Measurements from ENCODE around the gene PEX13. TPM values are rescaled to one million over a fixed set of nuclear protein-coding genes. Genes with fewer than 3 reads are reported as not detected.

PEX13 gene
- total RNA-seq, 1 experiment from 2014 or later = 19.8 TPM

GRCh38 chr2:60976256-60976850, 41.2 kb upstream of the PEX13 start:
- no peaks in the 10 kb centered on the region for H3K36me3 ChIP-seq (ENCODE audit: control insufficient read depth in 1 of 2, insufficient read depth in 2 of 2, low read length in 2 of 2)
- no peak for ATAC-seq
- CTCF ChIA-PET = no interaction called here

DNA sequence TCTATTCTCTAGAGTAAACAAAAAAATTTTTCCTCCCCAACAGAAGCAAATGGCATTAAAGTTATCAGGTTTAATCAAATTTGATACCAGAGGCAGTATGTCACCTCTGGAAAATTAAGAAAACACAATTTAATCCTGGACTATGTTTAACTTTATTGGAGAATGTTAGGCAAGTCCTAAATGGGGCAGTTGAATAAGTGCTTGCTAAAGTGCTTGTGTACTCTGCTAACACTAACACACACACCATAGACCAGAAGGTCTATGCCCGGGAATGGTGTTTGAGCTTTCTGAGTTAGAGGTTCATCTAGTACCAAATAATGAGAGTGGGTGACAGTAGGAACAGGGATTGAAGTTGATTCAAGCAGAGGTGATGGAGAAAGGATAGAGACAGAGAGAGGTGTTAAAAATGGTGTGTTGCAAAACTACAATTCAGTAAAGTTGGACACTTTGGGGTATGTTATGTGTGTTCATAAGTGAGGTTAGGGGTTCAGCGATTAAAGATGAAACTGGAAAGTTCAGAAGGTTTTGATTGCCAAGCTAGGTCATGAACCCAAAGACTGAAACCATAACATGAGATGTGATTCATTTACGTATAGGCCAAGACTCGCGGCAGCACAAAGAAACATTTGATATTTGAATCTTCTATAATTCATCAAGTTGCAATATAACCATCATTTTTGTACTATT, 40.5 kb upstream of the PEX13 start:
- BruUV-seq (replicated peaks) = no TSS peak
- ChIA-PET POLR2A (no interaction called here), RAD21 (ENCODE audit: low non-redundant PET in 1 of 2, low total read pairs in 2 of 2, uncharacterized antibody in 2 of 2, unreplicated experiment in 2 of 2) (no interaction called here), CTCF (no interaction called here)
- Histone ChIP-seq H3K9me3 (ENCODE audit: control insufficient read depth in 1 of 2, insufficient read depth in 1 of 2, low read depth in 1 of 2, low read length in 2 of 2) (no peaks in the 10 kb centered on the region), H3K79me2 (ENCODE audit: insufficient read depth, low read length) (no peaks in the 10 kb centered on the region), H2AFZ (ENCODE audit: low read depth, low read length, poor library complexity, severe bottlenecking) (no peak overlapping the region), H3K4me1 (ENCODE audit: control insufficient read depth in 1 of 2, insufficient read depth in 2 of 2, low read length in 2 of 2) (no peaks in the 10 kb centered on the region), H4K20me1 (ENCODE audit: insufficient read depth) (no peaks in the 10 kb centered on the region), H3K9me2 (ENCODE audit: insufficient read depth) (no peaks in the 10 kb centered on the region), H3K9ac (ENCODE audit: low read length) (no peak overlapping the region), H3K27me3 (ENCODE audit: insufficient read depth, low read length) (no peaks in the 10 kb centered on the region), H3K4me3 (replicated peaks in 1 of 2; ENCODE audit: low read depth in 1 of 2, low read length in 2 of 2) (no peak overlapping the region), H3K4me2 (ENCODE audit: low read length) (no peak overlapping the region), H3K36me3 (ENCODE audit: control insufficient read depth in 1 of 2, insufficient read depth in 2 of 2, low read length in 2 of 2) (no peaks in the 10 kb centered on the region), H3K27ac (ENCODE audit: low read depth, low read length) (no peak overlapping the region)
- TF ChIP-seq ATF3 (IDR thresholded peaks at IDR 0.05) (no peak), CBX3 (IDR thresholded peaks at IDR 0.05; ENCODE audit: low read depth) (no peak), YY1 (IDR thresholded peaks at IDR 0.05; ENCODE audit: extremely low read depth, insufficient replicate concordance, low read depth, low read length) (no peak), FOSL1 (IDR thresholded peaks at IDR 0.05; ENCODE audit: low read depth) (no peak), EGR1 (IDR thresholded peaks at IDR 0.05; ENCODE audit: low read depth) (no peak), ZFX (IDR thresholded peaks at IDR 0.05) (no peak), MAX (IDR thresholded peaks at IDR 0.05) (no peak), SP1 (IDR thresholded peaks at IDR 0.05; ENCODE audit: low read depth) (no peak)
- TF ChIP-seq, protein P1, sequence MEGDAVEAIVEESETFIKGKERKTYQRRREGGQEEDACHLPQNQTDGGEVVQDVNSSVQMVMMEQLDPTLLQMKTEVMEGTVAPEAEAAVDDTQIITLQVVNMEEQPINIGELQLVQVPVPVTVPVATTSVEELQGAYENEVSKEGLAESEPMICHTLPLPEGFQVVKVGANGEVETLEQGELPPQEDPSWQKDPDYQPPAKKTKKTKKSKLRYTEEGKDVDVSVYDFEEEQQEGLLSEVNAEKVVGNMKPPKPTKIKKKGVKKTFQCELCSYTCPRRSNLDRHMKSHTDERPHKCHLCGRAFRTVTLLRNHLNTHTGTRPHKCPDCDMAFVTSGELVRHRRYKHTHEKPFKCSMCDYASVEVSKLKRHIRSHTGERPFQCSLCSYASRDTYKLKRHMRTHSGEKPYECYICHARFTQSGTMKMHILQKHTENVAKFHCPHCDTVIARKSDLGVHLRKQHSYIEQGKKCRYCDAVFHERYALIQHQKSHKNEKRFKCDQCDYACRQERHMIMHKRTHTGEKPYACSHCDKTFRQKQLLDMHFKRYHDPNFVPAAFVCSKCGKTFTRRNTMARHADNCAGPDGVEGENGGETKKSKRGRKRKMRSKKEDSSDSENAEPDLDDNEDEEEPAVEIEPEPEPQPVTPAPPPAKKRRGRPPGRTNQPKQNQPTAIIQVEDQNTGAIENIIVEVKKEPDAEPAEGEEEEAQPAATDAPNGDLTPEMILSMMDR (IDR thresholded peaks at IDR 0.05 in 2 of 3, conservative IDR thresholded peaks at IDR 0.05 in 1 of 3; ENCODE audit: borderline replicate concordance in 1 of 3, insufficient read depth in 1 of 3, low read depth in 2 of 3, low read length in 2 of 3) = no peak
- TF ChIP-seq, protein P2, sequence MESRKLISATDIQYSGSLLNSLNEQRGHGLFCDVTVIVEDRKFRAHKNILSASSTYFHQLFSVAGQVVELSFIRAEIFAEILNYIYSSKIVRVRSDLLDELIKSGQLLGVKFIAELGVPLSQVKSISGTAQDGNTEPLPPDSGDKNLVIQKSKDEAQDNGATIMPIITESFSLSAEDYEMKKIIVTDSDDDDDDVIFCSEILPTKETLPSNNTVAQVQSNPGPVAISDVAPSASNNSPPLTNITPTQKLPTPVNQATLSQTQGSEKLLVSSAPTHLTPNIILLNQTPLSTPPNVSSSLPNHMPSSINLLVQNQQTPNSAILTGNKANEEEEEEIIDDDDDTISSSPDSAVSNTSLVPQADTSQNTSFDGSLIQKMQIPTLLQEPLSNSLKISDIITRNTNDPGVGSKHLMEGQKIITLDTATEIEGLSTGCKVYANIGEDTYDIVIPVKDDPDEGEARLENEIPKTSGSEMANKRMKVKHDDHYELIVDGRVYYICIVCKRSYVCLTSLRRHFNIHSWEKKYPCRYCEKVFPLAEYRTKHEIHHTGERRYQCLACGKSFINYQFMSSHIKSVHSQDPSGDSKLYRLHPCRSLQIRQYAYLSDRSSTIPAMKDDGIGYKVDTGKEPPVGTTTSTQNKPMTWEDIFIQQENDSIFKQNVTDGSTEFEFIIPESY (IDR thresholded peaks at IDR 0.05; ENCODE audit: extremely low read depth, insufficient replicate concordance, low read length) = no peak
- intact Hi-C loops (cut with micrococcal nuclease) = no loop called here
- ATAC-seq (no peak), DNase-seq (ENCODE audit: low read depth, low spot score) (no peak)

More at GRCh38 chr2:60976256-60976850, 41.2 kb upstream of the PEX13 start:
- POLR2A ChIA-PET = no interaction called here
- no peaks in the 10 kb centered on the region for H3K4me1 ChIP-seq (ENCODE audit: control insufficient read depth in 1 of 2, insufficient read depth in 2 of 2, low read length in 2 of 2)
- no peak overlapping the region for H3K9ac ChIP-seq (ENCODE audit: low read length)
- TF ChIP-seq SIN3A (IDR thresholded peaks at IDR 0.05; ENCODE audit: low read depth) (no peak), TCF7L2 (IDR thresholded peaks at IDR 0.05; ENCODE audit: borderline replicate concordance, extremely low read depth, insufficient read depth, insufficient read length) (no peak), SP1 (IDR thresholded peaks at IDR 0.05; ENCODE audit: low read depth) (no peak), POLR2A (IDR thresholded peaks at IDR 0.05; ENCODE audit: borderline replicate concordance, extremely low read depth, insufficient read depth, insufficient read length) (no peak)
- no peak for DNase-seq (ENCODE audit: low read depth, low spot score)
- no peaks in the 10 kb centered on the region for H3K79me2 ChIP-seq (ENCODE audit: insufficient read depth, low read length)
- H4K20me1 ChIP-seq (ENCODE audit: insufficient read depth) = no peaks in the 10 kb centered on the region
- no peak overlapping the region for H3K27ac ChIP-seq (ENCODE audit: low read depth, low read length)
- H3K27me3 ChIP-seq (ENCODE audit: insufficient read depth, low read length) = no peaks in the 10 kb centered on the region
- H3K9me3 ChIP-seq (ENCODE audit: control insufficient read depth in 1 of 2, insufficient read depth in 1 of 2, low read depth in 1 of 2, low read length in 2 of 2) = no peaks in the 10 kb centered on the region
- no peak overlapping the region for H3K4me2 ChIP-seq (ENCODE audit: low read length)
- H3K9me2 ChIP-seq (ENCODE audit: insufficient read depth) = no peaks in the 10 kb centered on the region
- no peak overlapping the region for H2AFZ ChIP-seq (ENCODE audit: low read depth, low read length, poor library complexity, severe bottlenecking)
- intact Hi-C loops (cut with micrococcal nuclease) = no loop called here
- H3K4me3 ChIP-seq (replicated peaks in 1 of 2; ENCODE audit: low read depth in 1 of 2, low read length in 2 of 2) = no peak overlapping the region
- RAD21 ChIA-PET (ENCODE audit: low non-redundant PET in 1 of 2, low total read pairs in 2 of 2, uncharacterized antibody in 2 of 2, unreplicated experiment in 2 of 2) = interaction anchor here in 1 of 2 experiments (0.7 kb wide), 1 partner anchor 23 kb away, joined by 3 read pairs; no protein-coding TSS in a partner anchor
- BruUV-seq (replicated peaks) = no TSS peak

Data from HCT116 (cell line).